GM20000 (cell line): Measurements from ENCODE around the gene CFAP90.

Experiments used
- DNase-seq: peaks from one replicate; pipeline ENCODE4 v3.0.0; 2012; ENCODE audit warnings: low spot score
- TF ChIP-seq, protein P1 (sequence below): IDR thresholded peaks from 2 replicates; pipeline ENCODE4 v1.5.1; 2012; ENCODE audit warnings: mild to moderate bottlenecking, control low read depth; ENCODE audit errors: extremely low read depth, missing control alignments

The CFAP90 gene

DNA sequence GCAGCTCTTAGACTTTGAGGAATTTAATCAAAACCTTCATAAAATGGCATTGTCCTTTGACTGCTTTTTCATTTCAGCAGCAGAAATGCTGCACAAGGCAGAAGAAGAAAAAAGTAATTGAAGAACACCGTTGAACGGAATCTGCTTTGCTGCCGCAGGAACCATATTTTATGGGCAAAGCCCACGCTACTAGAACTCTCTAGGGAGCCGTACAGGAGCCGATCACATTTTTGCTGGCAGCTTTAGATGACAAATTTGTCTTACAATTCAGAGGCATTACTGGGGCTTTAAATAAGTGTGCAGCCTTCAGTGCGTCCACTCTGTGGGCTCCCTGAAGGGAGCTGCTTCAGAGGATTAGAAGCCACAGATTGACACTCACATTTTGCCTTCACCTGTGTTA, 5.4 kb downstream of the CFAP90 start:
- TF ChIP-seq, protein P1, sequence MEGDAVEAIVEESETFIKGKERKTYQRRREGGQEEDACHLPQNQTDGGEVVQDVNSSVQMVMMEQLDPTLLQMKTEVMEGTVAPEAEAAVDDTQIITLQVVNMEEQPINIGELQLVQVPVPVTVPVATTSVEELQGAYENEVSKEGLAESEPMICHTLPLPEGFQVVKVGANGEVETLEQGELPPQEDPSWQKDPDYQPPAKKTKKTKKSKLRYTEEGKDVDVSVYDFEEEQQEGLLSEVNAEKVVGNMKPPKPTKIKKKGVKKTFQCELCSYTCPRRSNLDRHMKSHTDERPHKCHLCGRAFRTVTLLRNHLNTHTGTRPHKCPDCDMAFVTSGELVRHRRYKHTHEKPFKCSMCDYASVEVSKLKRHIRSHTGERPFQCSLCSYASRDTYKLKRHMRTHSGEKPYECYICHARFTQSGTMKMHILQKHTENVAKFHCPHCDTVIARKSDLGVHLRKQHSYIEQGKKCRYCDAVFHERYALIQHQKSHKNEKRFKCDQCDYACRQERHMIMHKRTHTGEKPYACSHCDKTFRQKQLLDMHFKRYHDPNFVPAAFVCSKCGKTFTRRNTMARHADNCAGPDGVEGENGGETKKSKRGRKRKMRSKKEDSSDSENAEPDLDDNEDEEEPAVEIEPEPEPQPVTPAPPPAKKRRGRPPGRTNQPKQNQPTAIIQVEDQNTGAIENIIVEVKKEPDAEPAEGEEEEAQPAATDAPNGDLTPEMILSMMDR = no peak
- DNase-seq = no peak

DNA sequence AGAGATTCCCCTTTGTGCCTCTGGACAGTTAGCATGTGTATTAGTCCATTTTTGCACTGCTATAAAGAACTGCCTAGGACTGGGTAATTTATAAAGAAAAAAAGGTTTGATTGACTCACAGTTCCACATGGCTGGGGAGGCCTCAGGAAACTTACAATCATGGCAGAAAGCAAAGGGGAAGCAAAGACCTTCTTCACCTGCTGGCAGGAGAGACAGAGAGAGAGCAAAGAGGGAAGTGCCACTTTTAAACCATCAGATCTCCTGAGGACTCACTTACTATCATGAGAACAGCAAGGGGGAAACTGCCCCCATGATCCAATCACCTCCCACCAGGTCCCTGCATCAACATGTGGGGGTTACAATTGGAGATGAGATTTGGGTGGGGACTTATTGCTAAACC, 6.0 kb downstream of the CFAP90 start:
- TF ChIP-seq, protein P1 = no peak
- no peak for DNase-seq

DNA sequence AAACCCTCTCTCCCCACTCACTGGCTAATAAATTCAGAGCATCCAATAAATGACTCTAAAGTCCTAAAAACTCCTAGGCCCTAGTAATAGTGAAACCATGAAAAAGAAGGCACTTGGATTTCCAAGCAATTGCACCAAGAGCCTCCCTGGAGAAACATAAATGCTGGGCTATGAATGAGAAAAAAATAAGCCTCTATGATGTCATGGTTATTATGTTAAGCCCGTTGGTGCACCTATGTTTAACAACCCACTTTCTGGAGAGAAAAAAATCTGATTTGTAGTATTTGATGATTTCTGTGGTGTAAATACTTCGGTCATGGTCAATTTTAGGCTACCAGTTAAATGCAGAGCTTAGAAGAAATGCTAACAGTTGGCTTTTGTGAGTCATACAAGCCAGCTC, 8.4 kb downstream of the CFAP90 start:
- TF ChIP-seq, protein P1 = no peak
- no peak for DNase-seq

DNA sequence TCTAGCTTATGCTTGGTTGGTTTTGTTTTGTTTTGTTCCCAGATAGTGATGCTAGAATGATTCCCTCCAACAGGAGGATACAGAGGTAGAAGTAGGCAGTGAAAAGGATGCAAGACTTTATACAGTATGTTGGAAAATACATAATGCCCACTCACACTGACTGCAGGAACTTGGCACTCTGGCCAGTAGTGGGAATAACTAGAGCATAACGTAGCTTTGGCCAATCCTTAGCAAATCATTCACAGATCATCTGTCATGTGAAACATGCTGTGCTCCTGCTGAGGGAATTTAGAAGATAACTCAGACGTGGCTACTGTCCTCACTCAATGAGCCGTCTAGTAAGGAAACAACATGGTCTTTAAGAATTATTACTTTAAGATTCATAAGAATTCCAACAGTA, 13.5 kb downstream of the CFAP90 start:
- TF ChIP-seq, protein P1 = no peak
- DNase-seq = no peak

DNA sequence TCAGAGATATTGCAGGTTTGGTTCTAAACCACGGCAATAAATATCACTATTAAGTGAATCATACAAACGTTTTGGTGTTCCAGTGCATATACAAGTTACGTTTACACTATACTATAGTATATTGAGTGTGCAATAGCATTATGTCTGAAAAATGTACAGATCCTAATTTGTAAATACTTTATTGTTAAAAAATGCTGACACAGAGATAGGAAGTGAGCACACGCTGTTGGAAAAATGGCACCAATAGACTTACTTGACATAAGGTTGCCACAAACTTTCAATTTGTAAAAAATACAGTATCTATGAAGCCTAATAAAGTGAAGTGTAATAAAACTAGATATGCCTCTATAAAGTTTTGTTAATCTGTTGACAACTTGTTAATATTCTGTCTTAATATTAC, 16.0 kb downstream of the CFAP90 start:
- TF ChIP-seq, protein P1 = no peak
- DNase-seq = no peak

DNA sequence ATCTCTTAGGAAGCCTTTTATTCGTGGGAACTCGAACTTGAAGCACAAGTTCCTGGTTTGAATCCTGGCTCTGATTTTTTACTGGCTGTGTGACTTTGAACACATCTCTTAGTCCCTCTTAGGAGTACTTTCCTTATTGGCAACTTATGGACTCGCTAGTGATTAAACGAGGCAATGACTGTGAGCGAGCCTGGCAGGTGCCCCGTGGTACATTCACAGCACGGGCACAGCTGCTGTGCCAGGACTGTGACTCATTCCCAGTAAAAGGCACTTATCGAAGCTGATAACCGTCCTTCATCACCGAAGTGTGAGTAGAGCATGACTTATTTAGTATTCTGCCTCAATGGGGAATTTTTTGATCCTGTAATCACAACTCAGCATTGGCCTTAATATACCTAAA, 22.7 kb downstream of the CFAP90 start:
- TF ChIP-seq, protein P1 = no peak
- DNase-seq = no peak

DNA sequence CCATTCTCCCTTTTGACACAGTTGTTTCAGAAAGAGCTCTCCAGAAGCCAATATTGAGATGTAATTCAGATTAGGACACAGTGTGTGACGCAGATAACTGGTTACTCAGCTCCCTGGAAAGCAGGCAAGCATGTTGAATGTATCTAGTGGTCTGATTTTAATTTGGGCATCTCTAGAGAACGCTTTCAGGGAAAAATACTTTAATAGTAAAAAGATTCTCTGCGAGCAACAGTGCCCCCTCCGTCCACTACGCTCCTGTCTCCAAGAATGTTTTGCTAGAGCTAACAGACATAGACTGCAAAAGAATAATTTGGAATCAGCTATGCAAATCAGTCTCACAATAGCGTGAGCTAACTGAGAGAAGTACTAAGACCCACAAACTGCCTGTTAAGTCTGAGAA, 23.3 kb downstream of the CFAP90 start:
- no peak for DNase-seq

More for the DNA sequence above, 23.3 kb downstream of the CFAP90 start:
- TF ChIP-seq, protein P1 = no peak
